CD4-positive, alpha-beta memory T cell (primary cell): ENCODE results near the gene PSMB9. TPM values are rescaled to one million over a fixed set of nuclear protein-coding genes. Genes with fewer than 3 reads are reported as not detected.
"Not testable (repeated sequence)": the region's sequence is repeated elsewhere in the genome, so short reads cannot be mapped to it uniquely, and the experiment has no call there.

ENCODE experiments used
- CTCF ChIA-PET: fragments of 350-600 bp; sonication (Branson Sonifier 250); formaldehyde crosslinking; loops from one replicate; lab custom pipeline; 2021; ENCODE audit warnings: inconsistent platforms; ENCODE audit not compliant: partially characterized antibody; lab: Charles Lee
- POLR2A ChIA-PET: fragments of 350-600 bp; sonication (Branson Sonifier 250); formaldehyde crosslinking; loops from one replicate; lab custom pipeline; 2021; ENCODE audit not compliant: partially characterized antibody; lab: Charles Lee
- DNase-seq, 5 donors: peaks; one replicate each; pipeline versions ENCODE4 v3.0.0 to v3.0.0-alpha.2; 2020 to 2022; ENCODE audit warnings: mixed read lengths in 1 of 5
- H3K27ac ChIP-seq: one replicate; pipeline ENCODE4 v1.7.0; 2013; ENCODE audit warnings: low read depth, low read length
- H3K27me3 ChIP-seq: 2 replicates; pipeline ENCODE4 v1.7.0; 2013; ENCODE audit warnings: mild to moderate bottlenecking, low read length, moderate library complexity; ENCODE audit not compliant: insufficient read depth
- H3K36me3 ChIP-seq: 2 replicates; pipeline ENCODE4 v1.7.0; 2013; ENCODE audit warnings: mild to moderate bottlenecking, low read length, moderate library complexity; ENCODE audit not compliant: insufficient read depth
- H3K4me1 ChIP-seq: 2 replicates; pipeline ENCODE4 v1.7.0; 2013; ENCODE audit warnings: mild to moderate bottlenecking, low read length, moderate library complexity; ENCODE audit not compliant: insufficient read depth
- H3K4me3 ChIP-seq, 2 donors: one replicate each; pipeline ENCODE4 v1.7.0; 2013; ENCODE audit warnings: low read length in 2 of 2, mild to moderate bottlenecking in 1 of 2
- H3K9me3 ChIP-seq, 2 donors: one replicate each; pipeline ENCODE4 v1.7.0; 2013; ENCODE audit warnings: low read length in 2 of 2, control low read depth in 1 of 2; ENCODE audit not compliant: control insufficient read depth in 1 of 2
- H3K27ac Mint-ChIP-seq, 7 donors: one replicate each; pipeline ENCODE4 v1.8.0; 2020 to 2021; ENCODE audit warnings: mixed read lengths in 7 of 7, mild to moderate bottlenecking in 6 of 7, inconsistent platforms in 3 of 7, moderate library complexity in 3 of 7
- H3K27me3 Mint-ChIP-seq, 2 donors: one replicate each; pipeline ENCODE4 v1.8.0; 2020 to 2021; ENCODE audit warnings: mixed read lengths in 2 of 2
- H3K36me3 Mint-ChIP-seq, 2 donors: one replicate each; pipeline ENCODE4 v1.8.0; 2020 to 2021; ENCODE audit warnings: mixed read lengths in 2 of 2, inconsistent platforms in 1 of 2, mild to moderate bottlenecking in 1 of 2
- H3K4me1 Mint-ChIP-seq, 4 donors: one replicate each; pipeline ENCODE4 v1.8.0; 2020 to 2021; ENCODE audit warnings: mixed read lengths in 4 of 4, mild to moderate bottlenecking in 1 of 4
- H3K4me3 Mint-ChIP-seq, 8 donors: one replicate each; pipeline ENCODE4 v1.8.0; 2020 to 2021; ENCODE audit warnings: mixed read lengths in 8 of 8, mild to moderate bottlenecking in 7 of 8, moderate library complexity in 6 of 8, inconsistent platforms in 3 of 8
- H3K9me3 Mint-ChIP-seq, 8 donors: one replicate each; pipeline ENCODE4 v1.8.0; 2020 to 2021; ENCODE audit warnings: mixed read lengths in 8 of 8, mild to moderate bottlenecking in 5 of 8, inconsistent platforms in 3 of 8, moderate library complexity in 1 of 8
- intact Hi-C: fragments of 100-400 bp; cut with micrococcal nuclease; formaldehyde crosslinking; loops from one replicate; pipeline ENCODE4 v1.15.1; 2023
- polyA plus RNA-seq, 2 donors: library from polyadenylated mRNA; unstranded; fragments of 300-500 nt; fragmentation: Illumina TruSeq; gene quantifications; one replicate each; pipeline ENCODE4 v1.2.3, GENCODE V29; 2021
- total RNA-seq, 2 experiments: library from RNA; stranded (reverse); gene quantifications; one replicate each; pipeline ENCODE4 v1.2.3, GENCODE V29; 2021

PSMB9 gene
- total RNA-seq (100 to 1,000 TPM; 141 to 144 TPM), polyA plus RNA-seq (100 to 1,000 TPM; 501 to 763 TPM)

DNA sequence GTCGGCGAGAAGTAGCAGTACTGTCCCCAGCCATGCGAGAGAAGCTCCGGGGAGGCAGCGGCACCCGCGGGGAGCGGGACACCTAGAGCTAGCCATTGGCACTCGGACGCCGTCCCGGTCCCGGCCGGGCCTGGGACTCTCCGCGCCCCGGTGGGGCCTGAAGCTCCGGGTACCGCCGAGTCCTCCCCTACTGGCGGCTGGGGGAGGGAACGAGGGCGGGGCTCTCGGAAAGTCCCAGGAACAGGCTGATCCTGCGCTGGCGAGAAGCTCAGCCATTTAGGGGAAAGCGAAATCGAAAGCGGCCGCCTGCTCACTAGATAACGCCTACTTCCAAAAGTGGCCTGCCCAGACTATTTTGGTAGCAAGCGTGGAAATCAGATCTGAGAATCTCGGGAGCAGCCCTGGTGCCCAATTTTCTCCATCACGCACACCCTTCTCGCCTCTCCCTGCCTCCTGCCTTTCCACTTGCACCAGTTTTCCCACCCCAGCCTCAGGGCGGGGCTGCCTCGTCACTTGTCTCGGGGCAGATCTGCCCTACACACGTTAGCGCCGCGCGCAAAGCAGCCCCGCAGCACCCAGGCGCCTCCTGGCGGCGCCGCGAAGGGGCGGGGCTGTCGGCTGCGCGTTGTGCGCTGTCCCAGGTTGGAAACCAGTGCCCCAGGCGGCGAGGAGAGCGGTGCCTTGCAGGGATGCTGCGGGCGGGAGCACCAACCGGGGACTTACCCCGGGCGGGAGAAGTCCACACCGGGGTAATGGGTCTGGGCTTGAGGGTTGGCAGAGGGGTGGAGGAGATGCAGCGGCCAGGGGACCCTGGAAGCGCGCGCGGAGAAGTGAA, at the start of gene PSMB9, which contains the start of gene TAP1:
Gene PSMB9 (plus strand): TSS at position 652 of the 835 bp plus-strand sequence. CDS start 38 bp downstream, at position 690.
Gene TAP1 (minus strand): TSS at position 164 of the 835 bp plus-strand sequence. CDS start 68 bp downstream, at position 96.
- H3K4me1 Mint-ChIP-seq, result peaks cover 57 to 92% (median 66%) of the 10 kb centered on the region in 4 donors
- H3K9me3 ChIP-seq, result no peaks in the 10 kb centered on the region
- ChIA-PET CTCF (interaction anchor here (0.7 to 9.6 kb wide), 14 partner anchors 10 to 131 kb away, joined by 3 to 480 read pairs (median 4); partner anchors contain the start of genes HLA-DMA, PSMB8 and TAP2), POLR2A (interaction anchor here (0.9 to 13.7 kb wide), 28 partner anchors 8 to 1150 kb away, joined by 3 to 1160 read pairs (median 5); partner anchors contain the start of genes B3GALT4, BRD2, GPSM3 and HLA-DMA)
- H3K27me3 Mint-ChIP-seq, result no peaks in the 10 kb centered on the region
- H3K27me3 ChIP-seq, result no peaks in the 10 kb centered on the region
- peaks cover 69 to 92% of the 10 kb centered on the region in 2 donors for H3K36me3 Mint-ChIP-seq
- peaks cover 47% of the 10 kb centered on the region for H3K36me3 ChIP-seq
- H3K4me3 Mint-ChIP-seq, result peak within 1 kb of the TSS; percentile 98 to 100 (median 99)
- peak within 1 kb of the TSS; percentile 99 to 100 (median 100) for H3K27ac Mint-ChIP-seq
- H3K4me3 ChIP-seq, result peak within 1 kb of the TSS; percentile 93 to 98
- peak; percentile 94 to 98 (median 96) for DNase-seq
- peaks cover 76% of the 10 kb centered on the region for H3K4me1 ChIP-seq
- peak within 1 kb of the TSS; percentile 100 for H3K27ac ChIP-seq
- intact Hi-C loops, result loop anchor here (1.0 to 10.0 kb wide), 4 partner anchors 9 to 229 kb away; partner anchors contain the start of genes PSMB8 and TAP2
- no peaks in the 10 kb centered on the region for H3K9me3 Mint-ChIP-seq

DNA sequence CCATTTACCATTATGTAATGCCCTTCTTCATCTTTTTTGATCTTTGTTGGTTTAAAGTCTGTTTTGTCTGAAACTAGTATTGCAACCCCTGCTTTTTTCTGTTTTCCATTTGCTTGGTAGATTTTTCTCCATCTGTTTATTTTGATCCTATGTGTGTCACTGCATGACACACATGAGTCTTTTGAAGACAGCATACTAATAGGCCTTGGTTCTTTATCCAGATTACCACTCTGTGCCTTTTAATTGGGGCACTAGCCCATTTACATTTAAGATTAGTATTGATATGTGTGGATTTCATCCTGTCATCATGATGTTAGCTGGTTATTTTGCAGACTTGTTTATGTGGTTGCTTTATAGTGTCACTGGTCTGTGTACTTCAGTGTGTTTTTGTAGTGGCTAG, 48.6 kb upstream of the PSMB9 start:
- H3K27ac ChIP-seq, intact Hi-C loops, H3K36me3 ChIP-seq, H3K4me3 Mint-ChIP-seq, H3K4me3 ChIP-seq, H3K4me1 ChIP-seq, H3K4me1 Mint-ChIP-seq, H3K36me3 Mint-ChIP-seq, H3K27ac Mint-ChIP-seq, POLR2A ChIA-PET, DNase-seq, H3K9me3 ChIP-seq: not testable (repeated sequence)
- CTCF ChIA-PET, result interaction anchor here (0.6 kb wide), 1 partner anchor 150 kb away, joined by 5 read pairs; no protein-coding TSS in a partner anchor
- peaks cover 37 to 41% of the 10 kb centered on the region in 2 donors for H3K27me3 Mint-ChIP-seq
- peaks cover 11% of the 10 kb centered on the region for H3K27me3 ChIP-seq
- peaks cover 0 to 11% (median 0%) of the 10 kb centered on the region in 8 donors for H3K9me3 Mint-ChIP-seq

DNA sequence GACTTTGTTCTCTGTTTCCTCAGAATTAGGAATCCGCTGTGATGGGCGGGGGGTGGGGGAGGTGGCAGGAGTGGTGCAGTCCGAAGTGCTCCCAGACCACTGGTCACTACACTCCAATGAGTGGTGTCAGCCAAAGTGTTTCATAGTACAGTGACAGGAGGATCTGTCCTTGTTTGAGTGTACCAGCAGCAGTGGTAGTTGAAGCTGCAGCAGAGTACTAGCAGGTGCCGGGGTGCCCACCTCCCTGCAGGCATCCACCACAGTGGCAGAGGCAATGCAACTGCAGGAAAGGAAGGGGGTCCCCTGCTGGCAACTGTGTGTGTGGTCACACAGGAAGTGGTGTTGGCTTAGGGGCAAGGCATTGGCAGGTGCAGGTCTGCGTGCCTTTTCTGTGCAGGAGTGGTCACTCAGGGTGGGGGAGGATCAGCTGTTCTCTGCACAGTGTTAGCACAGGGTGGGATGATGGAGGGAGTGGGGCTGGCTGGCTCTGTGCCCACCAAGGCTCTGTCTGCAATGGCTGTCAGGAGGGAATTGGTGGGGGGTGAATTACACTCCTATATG, 46.9 kb upstream of the PSMB9 start:
- peaks cover 32 to 40% of the 10 kb centered on the region in 2 donors for H3K27me3 Mint-ChIP-seq
- H3K4me3 Mint-ChIP-seq, result no peak overlapping the region
- H3K27ac Mint-ChIP-seq, result no peak overlapping the region
- ChIA-PET CTCF (no interaction called here), POLR2A (no interaction called here)
- Histone ChIP-seq H3K4me1 (no peaks in the 10 kb centered on the region), H3K9me3 (no peaks in the 10 kb centered on the region), H3K4me3 (no peak overlapping the region), H3K27ac (no peak overlapping the region), H3K27me3 (no peaks in the 10 kb centered on the region), H3K36me3 (no peaks in the 10 kb centered on the region)
- H3K9me3 Mint-ChIP-seq, result peaks cover 0 to 11% (median 0%) of the 10 kb centered on the region in 8 donors
- H3K4me1 Mint-ChIP-seq, result no peaks in the 10 kb centered on the region
- DNase-seq, result no peak
- intact Hi-C loops, result no loop called here
- H3K36me3 Mint-ChIP-seq, result no peaks in the 10 kb centered on the region

DNA sequence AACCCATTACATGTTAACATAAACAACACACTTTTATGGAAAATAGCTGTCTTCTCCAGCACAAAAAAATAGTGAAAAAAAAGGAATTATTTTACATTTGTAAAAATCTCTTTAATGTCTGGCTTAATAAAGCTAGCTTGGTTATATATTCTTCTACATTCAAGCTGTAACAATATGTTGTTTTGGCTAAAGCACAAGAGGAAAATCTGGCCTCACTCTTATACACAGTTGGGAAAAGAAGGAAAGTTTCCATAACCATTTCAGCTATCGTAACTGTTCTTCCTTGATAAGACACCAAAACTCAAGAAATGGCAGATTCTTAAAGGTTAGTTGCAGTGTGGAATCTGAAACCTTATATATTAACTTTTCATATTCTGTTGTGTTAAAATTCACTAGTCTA, 44.8 kb upstream of the PSMB9 start:
- Histone ChIP-seq H3K4me3 (no peak overlapping the region), H3K27ac (no peak overlapping the region), H3K27me3 (no peaks in the 10 kb centered on the region), H3K4me1 (no peaks in the 10 kb centered on the region), H3K36me3 (no peaks in the 10 kb centered on the region), H3K9me3 (no peaks in the 10 kb centered on the region)
- Mint-ChIP-seq H3K27me3 (peaks cover 21 to 26% of the 10 kb centered on the region in 2 donors), H3K9me3 (peaks cover 0 to 11% (median 0%) of the 10 kb centered on the region in 8 donors), H3K4me3 (no peak overlapping the region), H3K4me1 (no peaks in the 10 kb centered on the region), H3K36me3 (peaks cover 0 to 2% of the 10 kb centered on the region in 2 donors), H3K27ac (no peak overlapping the region)
- POLR2A ChIA-PET, result no interaction called here
- CTCF ChIA-PET, result interaction anchor here (1.1 to 1.3 kb wide), 4 partner anchors 12 to 395 kb away, joined by 3 to 6 read pairs (median 3); partner anchors contain the start of gene TAP2
- DNase-seq, result no peak
- intact Hi-C loops, result no loop called here

DNA sequence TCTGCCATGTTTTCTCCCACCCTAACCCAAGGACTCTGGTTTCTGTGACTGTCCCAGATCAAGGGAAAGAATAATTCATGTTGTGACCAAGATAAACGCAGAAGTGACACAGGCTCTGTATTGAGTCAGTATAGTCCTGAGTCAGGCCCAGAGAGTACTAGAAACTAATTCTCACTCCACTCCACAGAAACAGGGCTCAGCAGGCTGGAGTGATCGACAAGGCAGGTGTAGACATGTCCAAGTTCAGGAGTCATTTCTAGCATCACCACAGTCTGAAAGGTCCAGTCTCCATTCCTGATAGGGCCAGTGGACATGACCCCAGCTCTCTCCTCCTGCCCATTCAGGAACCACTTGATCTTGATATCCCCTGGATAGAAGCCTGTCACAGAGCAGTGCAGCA, 39.8 kb upstream of the PSMB9 start:
- Mint-ChIP-seq H3K27ac (peak overlapping the region in 2 of 7 donors; percentile 61 to 66), H3K4me1 (no peaks in the 10 kb centered on the region), H3K27me3 (peaks cover 0 to 2% of the 10 kb centered on the region in 2 donors), H3K9me3 (no peaks in the 10 kb centered on the region), H3K4me3 (no peak overlapping the region), H3K36me3 (peaks cover 0 to 5% of the 10 kb centered on the region in 2 donors)
- Histone ChIP-seq H3K36me3 (no peaks in the 10 kb centered on the region), H3K4me3 (no peak overlapping the region), H3K27ac (no peak overlapping the region), H3K4me1 (no peaks in the 10 kb centered on the region), H3K9me3 (no peaks in the 10 kb centered on the region), H3K27me3 (no peaks in the 10 kb centered on the region)
- ChIA-PET POLR2A (no interaction called here), CTCF (no interaction called here)
- intact Hi-C loops, result no loop called here
- no peak for DNase-seq

DNA sequence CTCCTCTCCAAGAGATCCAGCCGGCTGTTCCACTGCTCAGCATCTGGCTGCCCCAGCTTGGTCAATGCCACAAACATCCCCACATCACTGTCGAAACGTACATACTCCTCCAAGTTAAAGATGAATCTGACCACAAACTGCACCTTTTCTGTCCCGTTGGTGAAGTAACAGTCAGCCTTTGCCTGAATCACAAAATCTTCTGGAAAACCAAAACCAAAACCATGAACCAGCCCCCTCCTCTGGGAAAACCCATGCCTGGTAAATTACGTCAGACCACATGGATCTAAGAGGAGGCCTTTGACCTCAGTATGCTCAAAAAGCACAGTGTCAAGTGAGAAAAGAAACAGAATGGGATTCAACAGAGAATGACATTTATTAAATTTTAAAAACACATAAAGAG, 38.9 kb upstream of the PSMB9 start:
- H3K4me1 ChIP-seq, result no peaks in the 10 kb centered on the region
- no peaks in the 10 kb centered on the region for H3K36me3 ChIP-seq
- no peak overlapping the region for H3K27ac ChIP-seq
- no peak overlapping the region for H3K4me3 ChIP-seq
- no peaks in the 10 kb centered on the region for H3K9me3 ChIP-seq
- peaks cover 0 to 5% of the 10 kb centered on the region in 2 donors for H3K36me3 Mint-ChIP-seq
- H3K4me3 Mint-ChIP-seq, result no peak overlapping the region
- H3K27ac Mint-ChIP-seq, result no peak overlapping the region
- H3K9me3 Mint-ChIP-seq, result no peaks in the 10 kb centered on the region
- ChIA-PET POLR2A (no interaction called here), CTCF (no interaction called here)
- H3K27me3 ChIP-seq, result no peaks in the 10 kb centered on the region
- intact Hi-C loops, result no loop called here
- H3K27me3 Mint-ChIP-seq, result peaks cover 0 to 2% of the 10 kb centered on the region in 2 donors
- H3K4me1 Mint-ChIP-seq, result no peaks in the 10 kb centered on the region
- no peak for DNase-seq

DNA sequence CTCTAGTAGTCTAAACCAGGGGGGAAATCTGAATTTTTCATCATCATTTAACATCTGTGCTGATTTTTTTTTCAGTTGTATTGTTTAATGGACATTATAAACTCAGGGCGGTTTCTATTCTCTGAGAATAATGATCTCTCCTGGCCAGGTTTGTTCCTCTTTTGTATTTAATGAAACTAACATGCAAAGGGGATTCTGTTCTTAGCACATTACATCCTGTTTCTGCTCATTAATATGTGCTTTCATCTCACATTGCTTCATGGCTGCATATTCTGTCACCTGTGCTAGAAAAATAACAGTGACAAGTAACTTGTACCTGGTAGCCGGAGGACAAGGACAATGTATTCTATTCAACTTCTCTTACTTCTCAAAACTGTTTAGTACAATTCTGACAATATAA, 38.0 kb upstream of the PSMB9 start:
- ChIA-PET CTCF (no interaction called here), POLR2A (no interaction called here)
- Histone ChIP-seq H3K27me3 (no peaks in the 10 kb centered on the region), H3K27ac (no peak overlapping the region), H3K4me1 (no peaks in the 10 kb centered on the region), H3K4me3 (no peak overlapping the region), H3K36me3 (no peaks in the 10 kb centered on the region), H3K9me3 (no peaks in the 10 kb centered on the region)
- H3K9me3 Mint-ChIP-seq, result no peaks in the 10 kb centered on the region
- DNase-seq, result no peak
- H3K36me3 Mint-ChIP-seq, result peaks cover 0 to 5% of the 10 kb centered on the region in 2 donors
- H3K4me1 Mint-ChIP-seq, result no peaks in the 10 kb centered on the region
- no peak overlapping the region for H3K27ac Mint-ChIP-seq
- no peak overlapping the region for H3K4me3 Mint-ChIP-seq
- intact Hi-C loops, result no loop called here
- H3K27me3 Mint-ChIP-seq, result no peaks in the 10 kb centered on the region
